Transverse colon (tissue), 4 donors: ENCODE results near the gene EIF4E2. TPM values are rescaled to one million over a fixed set of nuclear protein-coding genes. Genes with fewer than 3 reads are reported as not detected.

Source experiments
- DNase-seq: peaks from one replicate; pipeline ENCODE4 v3.0.0-alpha.2; 2019
- H3K27ac ChIP-seq, 4 donors: fragments of 200-600 bp; sonication (generic); 2 replicates each; pipeline ENCODE4 v1.5.1; 2016 to 2018; ENCODE audit warnings: inconsistent platforms in 4 of 4
- H3K27me3 ChIP-seq: fragments of 200-600 bp; sonication (generic); 2 replicates; pipeline ENCODE4 v1.5.1; 2017; ENCODE audit warnings: inconsistent platforms
- H3K36me3 ChIP-seq, 4 donors: fragments of 200-600 bp; sonication (generic); 2 replicates each; pipeline ENCODE4 v1.5.1; 2017 to 2019; ENCODE audit warnings: inconsistent platforms in 4 of 4
- H3K4me1 ChIP-seq, 4 donors: fragments of 200-600 bp; sonication (generic); 2 replicates each; pipeline ENCODE4 v1.5.1; 2017 to 2020; ENCODE audit warnings: inconsistent platforms in 4 of 4
- H3K4me3 ChIP-seq, 4 donors: fragments of 200-600 bp; sonication (generic); 1 replicate in 1 of 4; 2 replicates in 3 of 4; pipeline versions ENCODE4 v1.5.1 to v1.6.1; 2017 to 2019; ENCODE audit warnings: inconsistent platforms in 4 of 4
- H3K9me3 ChIP-seq, 2 donors: fragments of 200-600 bp; sonication (generic); 2 replicates each; pipeline ENCODE4 v1.5.1; 2017 to 2019; ENCODE audit warnings: inconsistent platforms in 2 of 2
- EP300 ChIP-seq: sonication (generic); formaldehyde crosslinking; IDR thresholded peaks from one replicate; pipeline ENCODE4 v1.6.1; 2017; ENCODE audit warnings: antibody characterized with exemption, low read depth
- POLR2A ChIP-seq: fragments of 450-650 bp; IDR thresholded peaks from one replicate; pipeline ENCODE4 v1.6.1; 2016; ENCODE audit warnings: antibody characterized with exemption, mild to moderate bottlenecking, moderate library complexity
- POLR2AphosphoS5 ChIP-seq, 3 donors: sonication (generic); formaldehyde crosslinking; IDR thresholded peaks; one replicate each; pipeline ENCODE4 v1.6.1; 2016; ENCODE audit warnings: antibody characterized with exemption in 3 of 3
- WGBS, 2 donors: methylation state at CpG; one replicate each; pipeline ENCODE4 v1.1.5; 2018; ENCODE audit warnings: low coverage in 1 of 2; 5-methylcytosine and 5-hydroxymethylcytosine counted together
- in situ Hi-C, 4 donors: fragments of 200-750 bp; cut with MboI; loops; one replicate each; pipeline versions ENCODE4 v1.15.0 to v1.15.1; 2017; ENCODE audit warnings: low sequenced_read_pairs in 3 of 4, low pct_ligation_motif_present in 1 of 4, low pct_unique_long_range_greater_than_20kb in 1 of 4
- intact Hi-C: fragments of 100-400 bp; cut with DNase I; formaldehyde crosslinking; loops from one replicate; pipeline ENCODE4 v1.15.1; 2023; ENCODE audit warnings: low total_unique reads
- total RNA-seq, 4 donors: library from RNA; depleted of rRNA; stranded (reverse); fragments of >200 nt; gene quantifications; one replicate each; pipeline ENCODE4 v1.1.0, GENCODE V29; 2016
- TF ChIP-seq, protein P1 (sequence below), 5 experiments: fragments of 200-600 bp in 3 of 5; fragments of 450-650 bp in 2 of 5; sonication (generic) in 3 of 5; IDR thresholded peaks; 1 replicate in 2 of 5; 2 replicates in 3 of 5; pipeline ENCODE4 v1.5.1; 2016 to 2017; ENCODE audit warnings: antibody characterized with exemption in 5 of 5, inconsistent platforms in 3 of 5, mild to moderate bottlenecking in 2 of 5, moderate library complexity in 1 of 5

Gene EIF4E2
- total RNA-seq, 4 donors from 2014 or later, result 46.0 to 2,324 (median 55.7) TPM

DNA sequence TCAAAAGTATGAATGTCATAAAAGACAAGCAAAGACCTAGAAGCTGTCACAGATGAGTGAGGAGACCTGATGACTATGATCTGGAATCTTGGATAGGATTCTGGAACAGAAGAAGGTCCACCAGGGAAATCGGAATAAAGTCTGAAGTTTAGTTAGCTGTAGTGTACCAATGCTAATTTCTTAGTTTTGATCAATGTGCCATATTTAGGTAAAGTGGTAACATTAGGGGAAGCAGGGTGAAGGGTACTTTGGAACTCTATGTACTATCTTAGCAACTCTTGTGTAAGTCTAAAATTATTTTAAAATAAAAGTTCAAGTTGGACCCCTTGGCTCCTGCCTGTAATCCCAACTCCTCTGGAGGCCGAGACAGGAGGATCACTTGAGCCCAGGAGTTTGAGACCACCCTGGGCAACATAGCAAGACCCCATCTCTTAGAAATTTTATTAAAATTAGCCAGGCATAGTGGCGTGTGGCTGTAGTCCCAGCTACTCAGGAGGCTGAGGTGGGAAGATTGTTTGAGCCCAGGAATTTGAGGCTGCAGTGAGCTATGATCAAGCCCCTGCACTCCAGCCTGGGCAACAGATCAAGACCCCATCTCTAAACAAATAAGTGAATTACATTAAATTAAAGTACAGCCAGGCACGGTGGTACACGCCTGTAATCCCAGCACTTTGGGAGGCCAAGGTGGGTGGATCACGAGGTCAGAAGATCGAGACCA is 47.0 kb downstream of the EIF4E2 start:
- WGBS, 2 donors, result 92 to 100% methylated on average over 2 to 7 of the region's 7 CpGs
- H3K4me1 ChIP-seq, result peaks cover 7 to 19% (median 15%) of the 10 kb centered on the region in 4 donors
- no peak overlapping the region for H3K4me3 ChIP-seq
- no peak overlapping the region for H3K27ac ChIP-seq
- DNase-seq, result no peak
- no peaks in the 10 kb centered on the region for H3K9me3 ChIP-seq
- in situ Hi-C loops, result no loop called here
- H3K27me3 ChIP-seq, result no peaks in the 10 kb centered on the region
- intact Hi-C loops, result no loop called here
- no peaks in the 10 kb centered on the region for H3K36me3 ChIP-seq
- TF ChIP-seq, protein P1, sequence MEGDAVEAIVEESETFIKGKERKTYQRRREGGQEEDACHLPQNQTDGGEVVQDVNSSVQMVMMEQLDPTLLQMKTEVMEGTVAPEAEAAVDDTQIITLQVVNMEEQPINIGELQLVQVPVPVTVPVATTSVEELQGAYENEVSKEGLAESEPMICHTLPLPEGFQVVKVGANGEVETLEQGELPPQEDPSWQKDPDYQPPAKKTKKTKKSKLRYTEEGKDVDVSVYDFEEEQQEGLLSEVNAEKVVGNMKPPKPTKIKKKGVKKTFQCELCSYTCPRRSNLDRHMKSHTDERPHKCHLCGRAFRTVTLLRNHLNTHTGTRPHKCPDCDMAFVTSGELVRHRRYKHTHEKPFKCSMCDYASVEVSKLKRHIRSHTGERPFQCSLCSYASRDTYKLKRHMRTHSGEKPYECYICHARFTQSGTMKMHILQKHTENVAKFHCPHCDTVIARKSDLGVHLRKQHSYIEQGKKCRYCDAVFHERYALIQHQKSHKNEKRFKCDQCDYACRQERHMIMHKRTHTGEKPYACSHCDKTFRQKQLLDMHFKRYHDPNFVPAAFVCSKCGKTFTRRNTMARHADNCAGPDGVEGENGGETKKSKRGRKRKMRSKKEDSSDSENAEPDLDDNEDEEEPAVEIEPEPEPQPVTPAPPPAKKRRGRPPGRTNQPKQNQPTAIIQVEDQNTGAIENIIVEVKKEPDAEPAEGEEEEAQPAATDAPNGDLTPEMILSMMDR (IDR thresholded peaks at IDR 0.05), result no peak
- TF ChIP-seq EP300 (no peak), POLR2A (no peak), POLR2AphosphoS5 (IDR thresholded peaks at IDR 0.05) (no peak)

GRCh38 chr2:232598293-232598692 is 47.8 kb downstream of the EIF4E2 start:
- Histone ChIP-seq H3K36me3 (no peaks in the 10 kb centered on the region), H3K4me1 (peaks cover under 1 to 11% (median 8%) of the 10 kb centered on the region in 4 donors), H3K27ac (no peak overlapping the region), H3K9me3 (no peaks in the 10 kb centered on the region), H3K27me3 (no peaks in the 10 kb centered on the region), H3K4me3 (no peak overlapping the region)
- no peak for TF ChIP-seq POLR2AphosphoS5 (IDR thresholded peaks at IDR 0.05)
- TF ChIP-seq EP300, result no peak
- TF ChIP-seq POLR2A, result no peak
- TF ChIP-seq, protein P1 (IDR thresholded peaks at IDR 0.05), result no peak
- DNase-seq, result no peak
- intact Hi-C loops, result no loop called here
- in situ Hi-C loops, result no loop called here
- WGBS, 2 donors, result 94% methylated on average over 4 of the region's 4 CpGs; no CpG with 5 or more reads in 1 of the 2 donors

GRCh38 chr2:232600053-232600773 is 49.7 kb downstream of the EIF4E2 start:
- H3K4me1 ChIP-seq, result peaks cover 0 to under 1% (median 0%) of the 10 kb centered on the region in 4 donors
- 86 to 87% methylated on average over 3 to 17 of the region's 17 CpGs for WGBS, 2 donors
- H3K27ac ChIP-seq, result no peak overlapping the region
- no peak for DNase-seq
- H3K36me3 ChIP-seq, result no peaks in the 10 kb centered on the region
- no peak overlapping the region for H3K4me3 ChIP-seq
- TF ChIP-seq POLR2AphosphoS5 (IDR thresholded peaks at IDR 0.05) (no peak), EP300 (no peak), POLR2A (no peak)
- TF ChIP-seq, protein P1 (IDR thresholded peaks at IDR 0.05), result no peak
- H3K9me3 ChIP-seq, result no peaks in the 10 kb centered on the region
- no peaks in the 10 kb centered on the region for H3K27me3 ChIP-seq
- in situ Hi-C loops, result loop anchor here in 2 of 4 donors (25.0 kb wide), 1 partner anchor 637 kb away; no protein-coding TSS in a partner anchor
- intact Hi-C loops, result no loop called here

DNA sequence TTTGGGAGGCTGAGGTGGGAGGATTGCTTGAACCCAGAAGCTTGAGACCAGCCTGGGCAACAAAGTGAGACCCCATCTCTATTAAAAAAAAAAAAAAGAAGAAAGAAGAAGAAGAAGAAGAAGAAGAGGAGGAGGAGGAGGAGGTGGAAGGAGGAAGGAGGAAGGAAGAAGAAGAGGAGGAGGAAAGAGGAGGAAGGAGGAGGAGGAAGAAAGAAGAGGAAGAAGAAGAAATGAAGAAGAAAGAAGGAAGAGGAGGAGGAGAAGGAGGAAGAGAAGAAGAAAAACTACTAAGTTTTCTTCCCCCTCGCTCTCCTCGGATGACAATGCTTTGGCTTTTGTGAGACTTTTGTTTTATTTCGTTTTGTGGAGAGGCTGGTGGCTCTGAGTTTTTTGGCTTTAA is 52.8 kb downstream of the EIF4E2 start:
- 82 to 93% methylated on average over 3 of the region's 3 CpGs for WGBS, 2 donors
- Histone ChIP-seq H3K4me1 (peaks cover 0 to 8% (median 4%) of the 10 kb centered on the region in 4 donors), H3K27me3 (no peaks in the 10 kb centered on the region), H3K36me3 (no peaks in the 10 kb centered on the region), H3K4me3 (no peak overlapping the region), H3K27ac (no peak overlapping the region), H3K9me3 (no peaks in the 10 kb centered on the region)
- in situ Hi-C loops (loop anchor here in 2 of 4 donors (25.0 kb wide), 1 partner anchor 634 kb away; no protein-coding TSS in a partner anchor), intact Hi-C loops (no loop called here)
- no peak for TF ChIP-seq POLR2A
- TF ChIP-seq EP300, result no peak
- no peak for TF ChIP-seq POLR2AphosphoS5 (IDR thresholded peaks at IDR 0.05)
- TF ChIP-seq, protein P1 (IDR thresholded peaks at IDR 0.05), result no peak
- DNase-seq, result no peak
